Ishikawa (cell line): ENCODE measurements around the gene PCCA.

Experiments used
- CEBPB ChIP-seq: IDR thresholded peaks from 2 replicates; pipeline ENCODE4 v1.6.1; 2012
- CREB1 ChIP-seq: IDR thresholded peaks from 2 replicates; pipeline ENCODE4 v1.6.1; 2012; ENCODE audit warnings: low read depth
- EGR1 ChIP-seq: IDR thresholded peaks from 2 replicates; pipeline ENCODE4 v1.6.1; 2012
- EP300 ChIP-seq: IDR thresholded peaks from 2 replicates; pipeline ENCODE4 v1.6.1; 2012; ENCODE audit warnings: borderline replicate concordance
- FOXM1 ChIP-seq: IDR thresholded peaks from 2 replicates; pipeline ENCODE4 v1.6.1; 2012; ENCODE audit warnings: low read depth, borderline replicate concordance
- MAX ChIP-seq: IDR thresholded peaks from 2 replicates; pipeline ENCODE4 v1.6.1; 2012
- NFIC ChIP-seq: IDR thresholded peaks from 2 replicates; pipeline ENCODE4 v1.6.1; 2012
- RAD21 ChIP-seq: IDR thresholded peaks from 2 replicates; pipeline ENCODE4 v1.6.1; 2012; ENCODE audit warnings: low read depth
- REST ChIP-seq: IDR thresholded peaks from 2 replicates; pipeline ENCODE4 v1.6.1; 2012; ENCODE audit warnings: low read depth, mild to moderate bottlenecking
- TAF1 ChIP-seq: IDR thresholded peaks from 2 replicates; pipeline ENCODE4 v1.6.1; 2012; ENCODE audit warnings: low read depth, mild to moderate bottlenecking
- TCF12 ChIP-seq: IDR thresholded peaks from 2 replicates; pipeline ENCODE4 v1.6.1; 2012; ENCODE audit warnings: low read depth
- TEAD4 ChIP-seq: IDR thresholded peaks from 2 replicates; pipeline ENCODE4 v1.6.1; 2012
- USF1 ChIP-seq: IDR thresholded peaks from 2 replicates; pipeline ENCODE4 v1.6.1; 2012
- YY1 ChIP-seq: IDR thresholded peaks from 2 replicates; pipeline ENCODE4 v1.6.1; 2012; ENCODE audit warnings: low read depth
- ZBTB7A ChIP-seq: IDR thresholded peaks from 2 replicates; pipeline ENCODE4 v1.6.1; 2012; ENCODE audit warnings: low read depth

The PCCA gene

GRCh38 chr13:100108913-100109507 lies 20.1 kb downstream of the PCCA start:
- TF ChIP-seq EP300 (no peak), ZBTB7A (no peak), CREB1 (no peak), TCF12 (no peak)

GRCh38 chr13:100110269-100110668 lies 21.4 kb downstream of the PCCA start:
- TF ChIP-seq FOXM1 (no peak), REST (no peak), TEAD4 (no peak), RAD21 (no peak), EP300 (no peak), MAX (no peak), TAF1 (no peak), USF1 (no peak), CREB1 (no peak), YY1 (no peak), CEBPB (no peak), NFIC (no peak), ZBTB7A (no peak), TCF12 (no peak), EGR1 (no peak)

GRCh38 chr13:100112186-100112838 lies 23.4 kb downstream of the PCCA start:
- TF ChIP-seq NFIC (no peak), TEAD4 (no peak), RAD21 (no peak), TAF1 (no peak)

GRCh38 chr13:100115693-100116254 lies 26.9 kb downstream of the PCCA start:
- TF ChIP-seq REST, result no peak
- TF ChIP-seq RAD21, result no peak
- TF ChIP-seq FOXM1, result no peak
- no peak for TF ChIP-seq EGR1
- no peak for TF ChIP-seq CREB1
- no peak for TF ChIP-seq USF1
- no peak for TF ChIP-seq MAX
- TF ChIP-seq EP300, result no peak

- no peak for TF ChIP-seq CREB1
- TF ChIP-seq USF1, result no peak
- TF ChIP-seq FOXM1, result no peak
- no peak for TF ChIP-seq TAF1
Observed at GRCh38 chr13:100124265-100124664, 35.4 kb downstream of the PCCA start.

- no peak for TF ChIP-seq EGR1
- TF ChIP-seq ZBTB7A, result no peak
- no peak for TF ChIP-seq TCF12
- no peak for TF ChIP-seq REST
Observed at GRCh38 chr13:100125946-100126345, 37.1 kb downstream of the PCCA start.
